Peyer's patch (tissue), 4 donors: ENCODE measurements around the gene SON. TPM values are rescaled to one million over a fixed set of nuclear protein-coding genes. Genes with fewer than 3 reads are reported as not detected.
"Not testable (repeated sequence)": the region's sequence is repeated elsewhere in the genome, so short reads cannot be mapped to it uniquely, and the experiment has no call there.

Source experiments
- DNase-seq, 3 donors: peaks; one replicate each; pipeline ENCODE4 v3.0.0-alpha.2; 2017 to 2019
- H3K27ac ChIP-seq, 4 donors: fragments of 200-600 bp; sonication (generic); one replicate each; pipeline ENCODE4 v1.5.1; 2016 to 2019
- H3K27me3 ChIP-seq, 2 donors: fragments of 200-600 bp; sonication (generic); one replicate each; pipeline ENCODE4 v1.5.1; 2019
- H3K36me3 ChIP-seq, 3 donors: fragments of 200-600 bp; sonication (generic); one replicate each; pipeline ENCODE4 v1.5.1; 2016 to 2019
- H3K4me1 ChIP-seq, 4 donors: fragments of 200-600 bp; sonication (generic); one replicate each; pipeline ENCODE4 v1.5.1; 2016 to 2019
- H3K4me3 ChIP-seq, 4 donors: fragments of 200-600 bp; sonication (generic); 1 replicate in 3 of 4; 2 replicates in 1 of 4; pipeline ENCODE4 v1.5.1; 2016 to 2019; ENCODE audit warnings: mild to moderate bottlenecking in 1 of 4
- H3K9me3 ChIP-seq, 4 donors: fragments of 200-600 bp; sonication (generic); one replicate each; pipeline ENCODE4 v1.5.1; 2016 to 2019; ENCODE audit warnings: mild to moderate bottlenecking in 1 of 4
- POLR2A ChIP-seq, 2 donors: fragments of 450-650 bp; IDR thresholded peaks; one replicate each; pipeline ENCODE4 v1.5.1; 2017; ENCODE audit warnings: antibody characterized with exemption in 2 of 2, mild to moderate bottlenecking in 2 of 2, moderate library complexity in 2 of 2
- total RNA-seq, 4 donors: library from RNA; depleted of rRNA; stranded (reverse); fragments of >200 nt; gene quantifications; one replicate each; pipeline ENCODE4 v1.1.0, GENCODE V29; 2016
- TF ChIP-seq, protein P1 (sequence below), 6 experiments: fragments of 450-650 bp in 4 of 6; fragments of 200-600 bp in 2 of 6; sonication (generic) in 1 of 6; IDR thresholded peaks; one replicate each; pipeline ENCODE4 v1.5.1; 2017 to 2019; ENCODE audit warnings: antibody characterized with exemption in 6 of 6, mild to moderate bottlenecking in 3 of 6, moderate library complexity in 1 of 6

The SON gene
- 1,000 to 10,000 TPM in 1 of 4 donors, 100 to 1,000 TPM in 3; 285 to 1,432 (median 485) TPM for total RNA-seq

GRCh38 chr21:33542640-33543504 is at the start of gene SON:
TSS of gene SON (plus strand) at chr21:33543038. CDS start at chr21:33543093, 55 bp downstream.
- H3K27ac ChIP-seq, result peak within 1 kb of the TSS; percentile 87 to 100 (median 98)
- H3K36me3 ChIP-seq, result peaks cover 0 to 28% (median 0%) of the 10 kb centered on the region in 3 donors
- no peaks in the 10 kb centered on the region for H3K27me3 ChIP-seq
- peak within 1 kb of the TSS; percentile 71 to 85 (median 78) for H3K4me3 ChIP-seq
- peak; percentile 93 to 97 for TF ChIP-seq POLR2A (IDR thresholded peaks at IDR 0.05)
- TF ChIP-seq, protein P1, sequence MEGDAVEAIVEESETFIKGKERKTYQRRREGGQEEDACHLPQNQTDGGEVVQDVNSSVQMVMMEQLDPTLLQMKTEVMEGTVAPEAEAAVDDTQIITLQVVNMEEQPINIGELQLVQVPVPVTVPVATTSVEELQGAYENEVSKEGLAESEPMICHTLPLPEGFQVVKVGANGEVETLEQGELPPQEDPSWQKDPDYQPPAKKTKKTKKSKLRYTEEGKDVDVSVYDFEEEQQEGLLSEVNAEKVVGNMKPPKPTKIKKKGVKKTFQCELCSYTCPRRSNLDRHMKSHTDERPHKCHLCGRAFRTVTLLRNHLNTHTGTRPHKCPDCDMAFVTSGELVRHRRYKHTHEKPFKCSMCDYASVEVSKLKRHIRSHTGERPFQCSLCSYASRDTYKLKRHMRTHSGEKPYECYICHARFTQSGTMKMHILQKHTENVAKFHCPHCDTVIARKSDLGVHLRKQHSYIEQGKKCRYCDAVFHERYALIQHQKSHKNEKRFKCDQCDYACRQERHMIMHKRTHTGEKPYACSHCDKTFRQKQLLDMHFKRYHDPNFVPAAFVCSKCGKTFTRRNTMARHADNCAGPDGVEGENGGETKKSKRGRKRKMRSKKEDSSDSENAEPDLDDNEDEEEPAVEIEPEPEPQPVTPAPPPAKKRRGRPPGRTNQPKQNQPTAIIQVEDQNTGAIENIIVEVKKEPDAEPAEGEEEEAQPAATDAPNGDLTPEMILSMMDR (IDR thresholded peaks at IDR 0.05), result no peak
- H3K9me3 ChIP-seq, result no peaks in the 10 kb centered on the region
- H3K4me1 ChIP-seq, result peaks cover 0 to 32% (median 9%) of the 10 kb centered on the region in 4 donors
- DNase-seq, result peak; percentile 98 to 99 (median 98)

GRCh38 chr21:33493756-33494155 is 49.1 kb upstream of the SON start:
- Histone ChIP-seq H3K4me1 (peaks cover 0 to 4% (median 2%) of the 10 kb centered on the region in 4 donors), H3K27ac (no peak overlapping the region), H3K9me3 (no peaks in the 10 kb centered on the region), H3K36me3 (no peaks in the 10 kb centered on the region), H3K4me3 (no peak overlapping the region), H3K27me3 (no peaks in the 10 kb centered on the region)
- DNase-seq, result no peak
- TF ChIP-seq POLR2A (IDR thresholded peaks at IDR 0.05), result no peak
- TF ChIP-seq, protein P1 (IDR thresholded peaks at IDR 0.05), result no peak

DNA sequence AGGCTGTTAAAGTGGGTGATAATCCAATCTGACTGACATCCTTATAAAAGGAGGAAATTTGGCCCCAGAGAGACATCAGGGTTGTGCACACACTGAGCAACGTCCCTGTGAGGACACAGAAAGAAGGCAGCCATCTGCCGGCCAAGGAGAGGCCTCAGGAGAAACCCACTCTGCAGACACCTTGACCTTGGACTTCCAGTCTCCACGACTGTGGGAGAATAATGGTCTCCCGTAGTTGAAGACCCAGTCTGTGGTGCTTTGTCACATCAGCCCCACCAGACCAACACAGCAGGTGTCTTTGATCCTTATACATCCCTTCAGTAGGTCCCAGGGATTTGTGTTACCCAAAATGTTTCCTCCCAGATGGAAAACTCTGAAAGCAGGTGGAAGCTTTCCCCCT is 47.1 kb upstream of the SON start:
- Histone ChIP-seq H3K27me3 (no peaks in the 10 kb centered on the region), H3K4me1 (peaks cover 0 to 4% (median under 1%) of the 10 kb centered on the region in 4 donors), H3K4me3 (no peak overlapping the region), H3K27ac (no peak overlapping the region), H3K9me3 (no peaks in the 10 kb centered on the region), H3K36me3 (no peaks in the 10 kb centered on the region)
- DNase-seq, result no peak
- TF ChIP-seq POLR2A (IDR thresholded peaks at IDR 0.05), result no peak
- TF ChIP-seq, protein P1 (IDR thresholded peaks at IDR 0.05), result no peak

DNA sequence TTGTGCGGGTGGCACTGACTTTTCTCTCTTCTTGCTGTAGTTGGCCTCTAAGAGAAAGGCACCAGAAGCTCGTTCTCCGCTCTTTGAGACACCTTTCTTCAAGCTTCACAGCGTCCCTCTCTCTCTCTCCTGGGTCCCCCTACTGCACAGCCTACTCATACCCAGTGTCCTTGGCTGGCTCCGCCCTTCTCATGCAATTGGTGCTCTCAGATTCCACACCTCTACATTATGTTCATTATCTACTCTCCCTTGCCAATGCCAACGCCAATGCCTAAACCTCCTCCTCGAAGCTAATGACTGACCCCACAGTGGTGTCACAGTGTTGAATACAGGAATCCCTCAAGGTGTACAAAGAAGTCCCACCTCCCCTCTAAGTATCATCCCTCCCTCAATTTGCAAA is 46.5 kb upstream of the SON start:
- Histone ChIP-seq H3K36me3 (no peaks in the 10 kb centered on the region), H3K9me3 (no peaks in the 10 kb centered on the region), H3K27me3 (no peaks in the 10 kb centered on the region), H3K4me3 (no peak overlapping the region), H3K27ac (no peak overlapping the region), H3K4me1 (peaks cover 0 to 4% (median 0%) of the 10 kb centered on the region in 4 donors)
- TF ChIP-seq POLR2A (IDR thresholded peaks at IDR 0.05), result no peak
- TF ChIP-seq, protein P1 (IDR thresholded peaks at IDR 0.05), result no peak
- DNase-seq, result no peak

- peaks cover 0 to 67% (median 0%) of the 10 kb centered on the region in 3 donors for H3K36me3 ChIP-seq
- H3K27ac ChIP-seq, result no peak overlapping the region
- TF ChIP-seq, protein P1 (IDR thresholded peaks at IDR 0.05), result no peak
- no peak for TF ChIP-seq POLR2A (IDR thresholded peaks at IDR 0.05)
- no peaks in the 10 kb centered on the region for H3K9me3 ChIP-seq
- no peak for DNase-seq
- H3K4me1 ChIP-seq, result no peaks in the 10 kb centered on the region
- H3K4me3 ChIP-seq, result no peak overlapping the region
- no peaks in the 10 kb centered on the region for H3K27me3 ChIP-seq
These were observed 37.0 kb upstream of the SON start for GRCh38 chr21:33505833-33506232.

DNA sequence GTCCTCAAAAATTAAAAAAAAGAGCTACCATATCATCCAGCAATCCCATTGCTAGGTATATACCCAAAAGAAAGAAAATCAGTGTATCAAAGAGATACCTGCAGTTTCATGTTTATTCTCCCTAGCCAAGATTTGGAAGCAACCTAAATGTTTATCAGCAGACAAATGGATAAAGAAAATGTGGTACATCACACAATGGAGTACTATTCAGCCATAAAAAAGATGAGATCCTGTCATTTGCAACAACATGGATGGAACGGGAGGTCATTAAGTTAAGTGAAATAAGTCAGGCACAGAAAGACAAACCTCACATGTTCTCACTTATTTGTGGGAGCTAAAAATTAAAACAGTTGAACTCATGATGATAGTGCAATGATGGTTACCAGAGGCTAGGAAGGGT is 35.8 kb upstream of the SON start:
- not testable (repeated sequence) for DNase-seq, H3K4me1 ChIP-seq, H3K27ac ChIP-seq, H3K27me3 ChIP-seq, H3K9me3 ChIP-seq, H3K4me3 ChIP-seq
- H3K36me3 ChIP-seq, result peaks cover 0 to 76% (median 0%) of the 10 kb centered on the region in 3 donors
